HS-5 (cell line): ENCODE data around the gene TTLL13.
"Not testable (repeated sequence)": the region's sequence is repeated elsewhere in the genome, so short reads cannot be mapped to it uniquely, and the experiment has no call there.

Source experiments
- DNase-seq: peaks from one replicate; pipeline ENCODE4 v3.0.0-alpha.2; 2012; ENCODE audit warnings: low read depth

Gene TTLL13

GRCh38 chr15:90234096-90234988 lies 15.0 kb upstream of the TTLL13 start, which contains the start of gene GDPGP1:
TSS of gene GDPGP1 (plus strand) at chr15:90234209. CDS start at chr15:90240909, 6,700 bp downstream.
- DNase-seq: peak; percentile 74

- no peak for DNase-seq
These were observed 10.0 kb upstream of the TTLL13 start for GRCh38 chr15:90239371-90239770.

GRCh38 chr15:90240856-90241255 lies 8.5 kb upstream of the TTLL13 start:
- no peak for DNase-seq

GRCh38 chr15:90241343-90242192 lies 7.8 kb upstream of the TTLL13 start:
- DNase-seq: no peak

- no peak for DNase-seq
These were observed 5.3 kb upstream of the TTLL13 start for GRCh38 chr15:90243943-90244639.

GRCh38 chr15:90248789-90249202 lies 560 bp upstream of the TTLL13 start:
- no peak for DNase-seq

GRCh38 chr15:90257776-90258175 lies 8.4 kb downstream of the TTLL13 start:
- DNase-seq: no peak

- DNase-seq: no peak
These were observed 10.2 kb downstream of the TTLL13 start for GRCh38 chr15:90259524-90259923.

- DNase-seq: not testable (repeated sequence)
These were observed 11.4 kb downstream of the TTLL13 start for GRCh38 chr15:90260731-90261130.

- peak; percentile 25 for DNase-seq
These were observed 12.5 kb downstream of the TTLL13 start for GRCh38 chr15:90261811-90262210.

- DNase-seq: no peak
These were observed 13.1 kb downstream of the TTLL13 start for GRCh38 chr15:90262426-90262825.

GRCh38 chr15:90264671-90265070 lies 15.3 kb downstream of the TTLL13 start:
- no peak for DNase-seq

- peak; percentile 68 for DNase-seq
These were observed 16.1 kb downstream of the TTLL13 start, which contains the start of gene NGRN for GRCh38 chr15:90265271-90266060. TSS of gene NGRN (plus strand) at chr15:90265672. CDS start at chr15:90265713, 41 bp downstream.

- DNase-seq: no peak
These were observed 16.7 kb downstream of the TTLL13 start for GRCh38 chr15:90266061-90266431.

GRCh38 chr15:90266485-90266884 lies 17.1 kb downstream of the TTLL13 start:
- no peak for DNase-seq

GRCh38 chr15:90268415-90268814 lies 19.1 kb downstream of the TTLL13 start:
- no peak for DNase-seq

- no peak for DNase-seq
These were observed 21.3 kb downstream of the TTLL13 start for GRCh38 chr15:90270502-90271150.

GRCh38 chr15:90271459-90272166 lies 22.3 kb downstream of the TTLL13 start:
- no peak for DNase-seq

- not testable (repeated sequence) for DNase-seq
These were observed 29.1 kb downstream of the TTLL13 start for GRCh38 chr15:90278467-90278866.

- DNase-seq: not testable (repeated sequence)
These were observed 31.4 kb downstream of the TTLL13 start for GRCh38 chr15:90280743-90281142.
